Stimulated activated CD4-positive, alpha-beta T cell treated with anti-CD3 and anti-CD28 coated beads, Interleukin-1b, Interleukin-23, amount 100 ng/mL, for 24 hours (primary cell): ENCODE measurements around the gene MED6.

ENCODE experiments used
- DNase-seq, 4 experiments: peaks; one replicate each; pipeline ENCODE4 v3.0.0-alpha.2; 2020; ENCODE audit warnings: low read depth in 4 of 4, low spot score in 1 of 4

The MED6 gene

GRCh38 chr14:70600382-70601157, at the start of gene MED6:
MED6 (minus strand) TSS chr14:70600655; CDS start chr14:70600637, 18 bp downstream.
- peak; percentile 83 to 93 (median 87) for DNase-seq

GRCh38 chr14:70649803-70650202, 49.3 kb upstream of the MED6 start:
- DNase-seq: no peak

- DNase-seq: no peak
Measured at GRCh38 chr14:70648346-70648745, 47.9 kb upstream of the MED6 start.

- no peak for DNase-seq
Measured at GRCh38 chr14:70646705-70647104, 46.2 kb upstream of the MED6 start.

- DNase-seq: no peak
Measured at GRCh38 chr14:70645892-70646291, 45.4 kb upstream of the MED6 start.

GRCh38 chr14:70643967-70644366, 43.5 kb upstream of the MED6 start:
- no peak for DNase-seq

GRCh38 chr14:70642303-70643235, 42.1 kb upstream of the MED6 start:
- no peak for DNase-seq

- DNase-seq: no peak
Measured at GRCh38 chr14:70641548-70642302, 41.3 kb upstream of the MED6 start, which contains the start of gene TTC9. TTC9 (plus strand) TSS chr14:70641916; CDS start chr14:70642130, 214 bp downstream.

- peak in 1 of 4 experiments; percentile 32 for DNase-seq
Measured at GRCh38 chr14:70640938-70641547, 40.6 kb upstream of the MED6 start.

GRCh38 chr14:70638416-70638815, 38.0 kb upstream of the MED6 start:
- no peak for DNase-seq

GRCh38 chr14:70635971-70636595, 35.6 kb upstream of the MED6 start:
- no peak for DNase-seq

GRCh38 chr14:70631948-70632347, 31.5 kb upstream of the MED6 start:
- no peak for DNase-seq

GRCh38 chr14:70624972-70625371, 24.5 kb upstream of the MED6 start:
- DNase-seq: no peak

GRCh38 chr14:70622111-70622712, 21.8 kb upstream of the MED6 start:
- DNase-seq: peak in 1 of 4 experiments; percentile 27

- DNase-seq: no peak
Measured at GRCh38 chr14:70619708-70620107, 19.3 kb upstream of the MED6 start.

- no peak for DNase-seq
Measured at GRCh38 chr14:70618314-70618713, 17.9 kb upstream of the MED6 start.

GRCh38 chr14:70616646-70617045, 16.2 kb upstream of the MED6 start:
- DNase-seq: no peak

- no peak for DNase-seq
Measured at GRCh38 chr14:70611216-70611615, 10.8 kb upstream of the MED6 start.

GRCh38 chr14:70602254-70602653, 1.8 kb upstream of the MED6 start:
- no peak for DNase-seq

GRCh38 chr14:70601162-70601561, 707 bp upstream of the MED6 start:
- DNase-seq: no peak
